HepG2 (cell line): ENCODE data around the gene OTUB2. TPM values are rescaled to one million over a fixed set of nuclear protein-coding genes. Genes with fewer than 3 reads are reported as not detected.

Experiments used
- ATAC-seq: fragments of 200-7000 bp; cut with Tn5 transposase; 3 replicates; pipeline ENCODE4 v1.9.1; 2020; ENCODE audit warnings: mild to moderate bottlenecking, moderate library complexity
- BruUV-seq: library from RNA; stranded (reverse); fragments of 400-500 nt; replicated peaks from 2 replicates; lab custom pipeline; 2021; lab: Mats Ljungman, UMichigan
- CTCF ChIA-PET: fragments of 300-600 bp; formaldehyde crosslinking; extraction: SDS; loops from one replicate; lab custom pipeline; 2021; ENCODE audit warnings: low total read pairs, inconsistent platforms, low intra/inter-chr PET ratio; lab: Yijun Ruan, JAX
- POLR2A ChIA-PET: fragments of 350-600 bp; sonication (Branson Sonifier 250); formaldehyde crosslinking; loops from one replicate; lab custom pipeline; 2020; ENCODE audit warnings: antibody characterized with exemption, inconsistent platforms; lab: Yijun Ruan, JAX
- DNase-seq: peaks from one replicate; pipeline ENCODE4 v3.0.0-alpha.2; 2015; ENCODE audit warnings: low spot score
- FAIRE-seq: peaks from 3 replicates; lab custom pipeline; 2011; peaks lifted over from hg19 to GRCh38; lab: Jason Lieb, UNC
- H2AFZ ChIP-seq: one replicate; pipeline ENCODE4 v1.6.1; 2011; ENCODE audit warnings: low read length, inconsistent platforms
- H3K27ac ChIP-seq: fragments of 300-600 bp; 3 replicates; pipeline ENCODE4 v1.8.0; 2011; ENCODE audit warnings: mixed run types, mild to moderate bottlenecking, mixed read lengths, low read length, inconsistent platforms; ENCODE audit not compliant: insufficient read depth; ENCODE audit errors: extremely low read length
- H3K27me3 ChIP-seq, 2 experiments: fragments of 200-600 bp in 1 of 2; 2 replicates in 1 of 2; 3 replicates in 1 of 2; pipeline versions ENCODE4 v1.6.0 to v1.8.0; 2011; ENCODE audit warnings: low read length in 2 of 2, mild to moderate bottlenecking in 2 of 2, moderate library complexity in 2 of 2, inconsistent platforms in 1 of 2; ENCODE audit not compliant: insufficient read depth in 2 of 2, control insufficient read depth in 1 of 2
- H3K36me3 ChIP-seq, 2 experiments: fragments of 200-600 bp in 1 of 2; replicated peaks in 1 of 2; 2 replicates in 1 of 2; 3 replicates in 1 of 2; pipeline versions ENCODE4 v1.5.1 to v1.8.0; 2011; ENCODE audit warnings: low read length in 2 of 2, inconsistent platforms in 1 of 2; ENCODE audit not compliant: insufficient read depth in 2 of 2, control insufficient read depth in 1 of 2
- H3K4me1 ChIP-seq: 2 replicates; pipeline ENCODE4 v1.5.1; 2012; ENCODE audit warnings: low read length, inconsistent platforms; ENCODE audit not compliant: insufficient read depth
- H3K4me2 ChIP-seq: 2 replicates; pipeline ENCODE4 v1.6.0; 2011; ENCODE audit warnings: low read depth, low read length, inconsistent platforms
- H3K4me3 ChIP-seq, 3 experiments: fragments of 200-600 bp in 1 of 3; sonication (generic), shearing (Covaris generic) in 1 of 3; replicated peaks in 1 of 3; 2 replicates each; pipeline ENCODE4 v1.5.1; 2011 to 2016; ENCODE audit warnings: low read length in 3 of 3, inconsistent platforms in 2 of 3, low read depth in 2 of 3, mild to moderate bottlenecking in 2 of 3, control low read depth in 1 of 3, mixed read lengths in 1 of 3; ENCODE audit not compliant: insufficient read depth in 1 of 3
- H3K79me2 ChIP-seq: one replicate; pipeline ENCODE4 v1.6.1; 2011; ENCODE audit warnings: low read length, inconsistent platforms; ENCODE audit not compliant: insufficient read depth
- H3K9ac ChIP-seq: 2 replicates; pipeline ENCODE4 v1.6.0; 2011; ENCODE audit warnings: mild to moderate bottlenecking, low read depth, low read length, inconsistent platforms; ENCODE audit not compliant: insufficient read depth
- H3K9me3 ChIP-seq: 2 replicates; pipeline ENCODE4 v1.5.1; 2012; ENCODE audit warnings: mild to moderate bottlenecking, low read length
- H4K20me1 ChIP-seq: 2 replicates; pipeline ENCODE4 v1.6.0; 2011; ENCODE audit warnings: inconsistent platforms, mild to moderate bottlenecking, low read length, moderate library complexity; ENCODE audit not compliant: insufficient read depth
- ATF2 ChIP-seq: sonication (generic); formaldehyde crosslinking; IDR thresholded peaks from 2 replicates; pipeline ENCODE4 v1.4.0; 2020; ENCODE audit warnings: missing genetic modification reagents
- BHLHE40 ChIP-seq: IDR thresholded peaks from 2 replicates; pipeline ENCODE4 v1.6.1; 2011; ENCODE audit warnings: low read length, improper control_type of control experiment
- BRF2 ChIP-seq: sonication (generic); formaldehyde crosslinking; IDR thresholded peaks from 2 replicates; pipeline ENCODE4 v1.8.1; 2022; ENCODE audit warnings: mild to moderate bottlenecking, missing genetic modification reagents
- SMC3 ChIP-seq: IDR thresholded peaks from 2 replicates; pipeline ENCODE4 v1.6.1; 2011; ENCODE audit warnings: low read length, improper control_type of control experiment
- STAG1 ChIP-seq: sonication (generic); formaldehyde crosslinking; IDR thresholded peaks from 2 replicates; pipeline ENCODE4 v1.4.0; 2020; ENCODE audit warnings: missing genetic modification reagents
- WGBS: methylation state at CpG from one replicate; pipeline ENCODE4 v1.1.6; 2017; ENCODE audit warnings: low lambda C conversion rate; 5-methylcytosine and 5-hydroxymethylcytosine counted together
- in situ Hi-C: cut with HindIII; loops from 2 replicates; pipeline ENCODE4 v1.10.0; 2017; ENCODE audit warnings: low pct_unique_long_range_greater_than_20kb; ENCODE audit not compliant: extremely low pct_ligation_motif_present
- intact Hi-C: fragments of 100-400 bp; cut with micrococcal nuclease; formaldehyde crosslinking; loops from one replicate; pipeline ENCODE4 v1.10.0; 2022; ENCODE audit not compliant: unreplicated experiment
- polyA plus RNA-seq, 8 experiments: library from polyadenylated mRNA; depleted of rRNA in 3 of 8; stranded (reverse) in 7 of 8; unstranded in 1 of 8; fragments of >200 nt; fragmentation: Illumina TruSeq in 4 of 8; extraction: Trizol in 4 of 8; gene quantifications; 2 replicates each; pipeline versions ENCODE4 v1.2.1 to v1.2.3, GENCODE V29; 2011 to 2016; ENCODE audit warnings: low read depth in 4 of 8, missing spikeins in 1 of 8, mixed read lengths in 1 of 8; ENCODE audit not compliant: insufficient read depth in 1 of 8
- total RNA-seq, 5 experiments: library from RNA; depleted of rRNA; stranded (reverse); fragments of >200 nt; fragmentation: Illumina TruSeq; extraction: Trizol; gene quantifications; 2 replicates each; pipeline ENCODE4 v1.2.3, GENCODE V29; 2016; ENCODE audit warnings: low read depth in 1 of 5
- TF ChIP-seq, protein P1 (sequence below): sonication (generic); formaldehyde crosslinking; IDR thresholded peaks from 2 replicates; pipeline ENCODE4 v1.5.0; 2020; ENCODE audit warnings: mild to moderate bottlenecking, missing genetic modification reagents, moderate library complexity
- TF ChIP-seq, protein P2 (sequence below): sonication (generic); formaldehyde crosslinking; IDR thresholded peaks from 2 replicates; pipeline ENCODE4 v1.5.1; 2020; ENCODE audit warnings: missing genetic modification reagents, mild to moderate bottlenecking, borderline replicate concordance

OTUB2 gene
- total and polyA plus RNA-seq, 2 of the 13 experiments (the other 11 are each of a cell fraction or from before 2014, with no cell fraction given) = 2.2 to 2.4 TPM

DNA sequence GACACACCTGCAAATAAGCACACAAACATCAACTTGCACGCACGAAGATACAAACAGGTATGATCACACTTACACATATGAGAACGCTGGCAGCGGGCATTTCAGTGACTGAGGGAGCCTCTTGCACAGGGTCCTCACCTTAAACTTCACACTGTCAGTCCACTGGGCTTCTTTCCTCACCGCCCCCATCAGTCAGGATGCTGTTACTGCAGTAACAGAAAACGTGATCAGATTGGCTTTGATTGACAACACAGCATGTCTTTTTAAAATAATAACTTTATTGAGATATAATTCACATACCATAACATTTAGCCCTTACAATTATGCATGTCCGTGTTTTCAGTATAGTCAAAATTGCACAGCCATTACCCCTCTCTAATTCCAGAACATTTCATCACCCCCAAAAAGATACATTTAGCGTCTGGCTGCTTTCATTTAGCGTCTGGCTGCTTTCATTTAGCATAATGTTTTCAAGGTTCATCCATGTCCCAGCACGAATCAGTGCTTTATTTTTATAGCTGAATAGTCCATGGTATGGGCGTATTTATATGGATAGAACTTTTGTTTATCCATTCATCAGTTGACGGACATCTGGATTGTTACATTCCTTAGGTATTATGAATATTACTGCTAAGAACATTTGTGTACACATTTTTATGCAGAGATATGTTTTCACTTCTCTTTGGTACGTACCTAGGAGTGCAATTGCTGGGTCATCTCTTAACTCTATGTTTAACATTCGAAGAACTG lies 20.6 kb upstream of the OTUB2 start:
- peaks cover 55% of the 10 kb centered on the region for H3K4me1 ChIP-seq
- ATAC-seq (peak; percentile 22; the same call in 1 of the 3 replicates), FAIRE-seq (peak; percentile 75), DNase-seq (no peak)
- no peaks in the 10 kb centered on the region for H4K20me1 ChIP-seq
- no peaks in the 10 kb centered on the region for H3K79me2 ChIP-seq
- no peak overlapping the region for H3K4me2 ChIP-seq
- CTCF ChIA-PET = interaction anchor here (0.7 kb wide), 1 partner anchor 66 kb away, joined by 4 read pairs; no protein-coding TSS in a partner anchor
- WGBS = 50% methylated on average over 14 of the region's 14 CpGs
- no peaks in the 10 kb centered on the region for H3K36me3 ChIP-seq
- H3K9me3 ChIP-seq = no peaks in the 10 kb centered on the region
- no peak overlapping the region for H3K27ac ChIP-seq
- no peak overlapping the region for H3K9ac ChIP-seq
- H2AFZ ChIP-seq = no peak overlapping the region
- TSS peak; percentile 49 for BruUV-seq
- H3K27me3 ChIP-seq = peaks cover 0 to 8% of the 10 kb centered on the region in 2 experiments; a peak in 2 of 5 replicates
- no peak overlapping the region for H3K4me3 ChIP-seq
- in situ Hi-C loops = no loop called here
- TF ChIP-seq, protein P1, sequence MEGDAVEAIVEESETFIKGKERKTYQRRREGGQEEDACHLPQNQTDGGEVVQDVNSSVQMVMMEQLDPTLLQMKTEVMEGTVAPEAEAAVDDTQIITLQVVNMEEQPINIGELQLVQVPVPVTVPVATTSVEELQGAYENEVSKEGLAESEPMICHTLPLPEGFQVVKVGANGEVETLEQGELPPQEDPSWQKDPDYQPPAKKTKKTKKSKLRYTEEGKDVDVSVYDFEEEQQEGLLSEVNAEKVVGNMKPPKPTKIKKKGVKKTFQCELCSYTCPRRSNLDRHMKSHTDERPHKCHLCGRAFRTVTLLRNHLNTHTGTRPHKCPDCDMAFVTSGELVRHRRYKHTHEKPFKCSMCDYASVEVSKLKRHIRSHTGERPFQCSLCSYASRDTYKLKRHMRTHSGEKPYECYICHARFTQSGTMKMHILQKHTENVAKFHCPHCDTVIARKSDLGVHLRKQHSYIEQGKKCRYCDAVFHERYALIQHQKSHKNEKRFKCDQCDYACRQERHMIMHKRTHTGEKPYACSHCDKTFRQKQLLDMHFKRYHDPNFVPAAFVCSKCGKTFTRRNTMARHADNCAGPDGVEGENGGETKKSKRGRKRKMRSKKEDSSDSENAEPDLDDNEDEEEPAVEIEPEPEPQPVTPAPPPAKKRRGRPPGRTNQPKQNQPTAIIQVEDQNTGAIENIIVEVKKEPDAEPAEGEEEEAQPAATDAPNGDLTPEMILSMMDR = peak; percentile 45
- TF ChIP-seq SMC3 (peak; percentile 24; the same call in 1 of the 2 replicates), BRF2 (CRISPR knock-in tag) (no peak), STAG1 (CRISPR knock-in tag) (peak; percentile 22; the same call in 1 of the 2 replicates), BHLHE40 (peak; percentile 73), ATF2 (CRISPR knock-in tag) (no peak)
- TF ChIP-seq, protein P2, sequence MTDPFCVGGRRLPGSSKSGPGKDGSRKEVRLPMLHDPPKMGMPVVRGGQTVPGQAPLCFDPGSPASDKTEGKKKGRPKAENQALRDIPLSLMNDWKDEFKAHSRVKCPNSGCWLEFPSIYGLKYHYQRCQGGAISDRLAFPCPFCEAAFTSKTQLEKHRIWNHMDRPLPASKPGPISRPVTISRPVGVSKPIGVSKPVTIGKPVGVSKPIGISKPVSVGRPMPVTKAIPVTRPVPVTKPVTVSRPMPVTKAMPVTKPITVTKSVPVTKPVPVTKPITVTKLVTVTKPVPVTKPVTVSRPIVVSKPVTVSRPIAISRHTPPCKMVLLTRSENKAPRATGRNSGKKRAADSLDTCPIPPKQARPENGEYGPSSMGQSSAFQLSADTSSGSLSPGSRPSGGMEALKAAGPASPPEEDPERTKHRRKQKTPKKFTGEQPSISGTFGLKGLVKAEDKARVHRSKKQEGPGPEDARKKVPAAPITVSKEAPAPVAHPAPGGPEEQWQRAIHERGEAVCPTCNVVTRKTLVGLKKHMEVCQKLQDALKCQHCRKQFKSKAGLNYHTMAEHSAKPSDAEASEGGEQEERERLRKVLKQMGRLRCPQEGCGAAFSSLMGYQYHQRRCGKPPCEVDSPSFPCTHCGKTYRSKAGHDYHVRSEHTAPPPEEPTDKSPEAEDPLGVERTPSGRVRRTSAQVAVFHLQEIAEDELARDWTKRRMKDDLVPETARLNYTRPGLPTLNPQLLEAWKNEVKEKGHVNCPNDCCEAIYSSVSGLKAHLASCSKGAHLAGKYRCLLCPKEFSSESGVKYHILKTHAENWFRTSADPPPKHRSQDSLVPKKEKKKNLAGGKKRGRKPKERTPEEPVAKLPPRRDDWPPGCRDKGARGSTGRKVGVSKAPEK (CRISPR knock-in tag) = no peak
- POLR2A ChIA-PET = interaction anchor here (0.9 to 2.8 kb wide), 4 partner anchors 16 to 47 kb away, joined by 3 to 15 read pairs (median 10); no protein-coding TSS in a partner anchor
- intact Hi-C loops = loop anchor here (2.0 kb wide), 1 partner anchor 59 kb away; no protein-coding TSS in a partner anchor
